ENCODE data around the gene TGOLN2. TPM values are rescaled to one million over a fixed set of nuclear protein-coding genes. Genes with fewer than 3 reads are reported as not detected.
A peak's percentile ranks its signal among the peaks of the same experiment; 100 is the strongest.

TGOLN2 gene
- total and polyA plus RNA-seq, 2 of the 13 experiments (the other 11 are each of a cell fraction or from before 2014, with no cell fraction given): 99.6 to 155 TPM

DNA sequence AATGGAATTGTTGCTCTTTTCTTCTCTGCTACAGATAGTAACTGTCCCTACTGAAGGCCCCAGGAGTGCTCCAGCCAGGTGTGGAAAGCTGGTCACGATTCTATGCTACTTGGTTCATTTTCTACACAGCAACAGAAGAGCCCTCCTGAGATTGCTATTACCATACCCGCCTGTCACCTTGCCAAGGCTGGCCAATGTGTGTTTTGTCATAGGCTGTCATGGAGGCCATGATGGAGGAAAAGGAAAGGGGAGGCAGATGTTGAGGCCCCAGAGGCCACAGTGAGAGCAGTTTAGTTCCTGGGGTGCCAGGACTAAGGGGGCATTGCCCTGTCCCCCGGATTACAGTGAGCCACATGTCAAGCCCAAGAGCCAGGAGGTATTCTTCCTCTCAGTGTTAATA is 27.7 kb upstream of the TGOLN2 start:
- Histone ChIP-seq H3K27me3 (ENCODE audit: control insufficient read depth in 1 of 2, insufficient read depth in 2 of 2, low read length in 2 of 2) (no peaks in the 10 kb centered on the region; a peak in 1 of 5 replicates), H3K79me2 (ENCODE audit: insufficient read depth, low read length) (peaks cover 35% of the 10 kb centered on the region), H3K9me3 (ENCODE audit: low read length) (no peaks in the 10 kb centered on the region), H4K20me1 (ENCODE audit: insufficient read depth, low read length) (no peaks in the 10 kb centered on the region), H3K4me3 (replicated peaks in 1 of 3; ENCODE audit: insufficient read depth in 1 of 3, low read depth in 2 of 3, low read length in 3 of 3) (peak overlapping the region; percentile 89 to 93 (median 91)), H3K4me1 (ENCODE audit: insufficient read depth, low read length) (peaks cover 33% of the 10 kb centered on the region), H3K4me2 (ENCODE audit: low read depth, low read length) (peak overlapping the region; percentile 80), H3K36me3 (replicated peaks in 1 of 2; ENCODE audit: control insufficient read depth in 1 of 2, insufficient read depth in 2 of 2, low read length in 2 of 2) (peaks cover 9 to 16% of the 10 kb centered on the region in 2 experiments), H2AFZ (ENCODE audit: low read length) (no peak overlapping the region), H3K9ac (ENCODE audit: insufficient read depth, low read depth, low read length) (peak overlapping the region; percentile 89), H3K27ac (ENCODE audit: extremely low read length, insufficient read depth, low read length) (no peak overlapping the region)
- BruUV-seq (replicated peaks): no TSS peak
- 67% methylated on average over 3 of the region's 3 CpGs for WGBS (ENCODE audit: low lambda C conversion rate)
- CTCF ChIA-PET (ENCODE audit: low intra/inter-chr PET ratio, low total read pairs): no interaction called here
- no peak for ATAC-seq
- intact Hi-C loops (cut with micrococcal nuclease; ENCODE audit: unreplicated experiment) (no loop called here), in situ Hi-C loops (cut with HindIII; ENCODE audit: extremely low pct_ligation_motif_present, low pct_unique_long_range_greater_than_20kb) (no loop called here)
- POLR2A ChIA-PET: interaction anchor here (1.0 to 8.5 kb wide), 11 partner anchors 9 to 241 kb away, joined by 3 to 142 read pairs (median 21); partner anchors contain the start of genes MAT2A, SH2D6 and TGOLN2
- FAIRE-seq: no peak
- TF ChIP-seq ARHGAP35 (CRISPR knock-in tag; IDR thresholded peaks at IDR 0.05; ENCODE audit: borderline replicate concordance) (no peak), BRCA1 (CRISPR knock-in tag; IDR thresholded peaks at IDR 0.05) (no peak), ZFP82 (CRISPR knock-in tag; IDR thresholded peaks at IDR 0.05; ENCODE audit: borderline replicate concordance) (no peak), STAT5B (CRISPR knock-in tag; IDR thresholded peaks at IDR 0.05) (no peak), RELA (CRISPR knock-in tag; IDR thresholded peaks at IDR 0.05) (no peak), ZNF251 (CRISPR knock-in tag; IDR thresholded peaks at IDR 0.05) (no peak), ZNF549 (CRISPR knock-in tag; IDR thresholded peaks at IDR 0.05) (no peak), NFKB2 (CRISPR knock-in tag; IDR thresholded peaks at IDR 0.05; ENCODE audit: borderline replicate concordance) (no peak), ZSCAN12 (CRISPR knock-in tag; IDR thresholded peaks at IDR 0.05) (no peak), CHCHD3 (CRISPR knock-in tag; IDR thresholded peaks at IDR 0.05) (no peak), YY1 (IDR thresholded peaks at IDR 0.05; ENCODE audit: insufficient read depth, insufficient replicate concordance, low read depth, low read length) (peak; percentile 14)
- TF ChIP-seq, protein P1, sequence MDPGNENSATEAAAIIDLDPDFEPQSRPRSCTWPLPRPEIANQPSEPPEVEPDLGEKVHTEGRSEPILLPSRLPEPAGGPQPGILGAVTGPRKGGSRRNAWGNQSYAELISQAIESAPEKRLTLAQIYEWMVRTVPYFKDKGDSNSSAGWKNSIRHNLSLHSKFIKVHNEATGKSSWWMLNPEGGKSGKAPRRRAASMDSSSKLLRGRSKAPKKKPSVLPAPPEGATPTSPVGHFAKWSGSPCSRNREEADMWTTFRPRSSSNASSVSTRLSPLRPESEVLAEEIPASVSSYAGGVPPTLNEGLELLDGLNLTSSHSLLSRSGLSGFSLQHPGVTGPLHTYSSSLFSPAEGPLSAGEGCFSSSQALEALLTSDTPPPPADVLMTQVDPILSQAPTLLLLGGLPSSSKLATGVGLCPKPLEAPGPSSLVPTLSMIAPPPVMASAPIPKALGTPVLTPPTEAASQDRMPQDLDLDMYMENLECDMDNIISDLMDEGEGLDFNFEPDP (CRISPR knock-in tag; conservative IDR thresholded peaks at IDR 0.05): 0 out of 2 replicates have a peak, but pooled peaks have one; percentile 5
- TF ChIP-seq, protein P2, sequence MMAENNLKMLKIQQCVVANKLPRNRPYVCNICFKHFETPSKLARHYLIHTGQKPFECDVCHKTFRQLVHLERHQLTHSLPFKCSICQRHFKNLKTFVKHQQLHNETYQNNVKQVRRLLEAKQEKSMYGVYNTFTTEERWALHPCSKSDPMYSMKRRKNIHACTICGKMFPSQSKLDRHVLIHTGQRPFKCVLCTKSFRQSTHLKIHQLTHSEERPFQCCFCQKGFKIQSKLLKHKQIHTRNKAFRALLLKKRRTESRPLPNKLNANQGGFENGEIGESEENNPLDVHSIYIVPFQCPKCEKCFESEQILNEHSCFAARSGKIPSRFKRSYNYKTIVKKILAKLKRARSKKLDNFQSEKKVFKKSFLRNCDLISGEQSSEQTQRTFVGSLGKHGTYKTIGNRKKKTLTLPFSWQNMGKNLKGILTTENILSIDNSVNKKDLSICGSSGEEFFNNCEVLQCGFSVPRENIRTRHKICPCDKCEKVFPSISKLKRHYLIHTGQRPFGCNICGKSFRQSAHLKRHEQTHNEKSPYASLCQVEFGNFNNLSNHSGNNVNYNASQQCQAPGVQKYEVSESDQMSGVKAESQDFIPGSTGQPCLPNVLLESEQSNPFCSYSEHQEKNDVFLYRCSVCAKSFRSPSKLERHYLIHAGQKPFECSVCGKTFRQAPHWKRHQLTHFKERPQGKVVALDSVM (CRISPR knock-in tag; IDR thresholded peaks at IDR 0.05): peak; percentile 38; the same call in 1 of the 2 replicates
- no peak for DNase-seq (ENCODE audit: low spot score)

All from HepG2 (cell line).